Erythroblast (primary cell): ENCODE data around the gene TTC7B.

Experiments
- GATA1 ChIP-seq: IDR thresholded peaks from 2 replicates; pipeline ENCODE4 v1.6.1; 2011; ENCODE audit warnings: low read depth, mild to moderate bottlenecking, control low read depth, low read length, moderate library complexity
- POLR2A ChIP-seq: IDR thresholded peaks from 2 replicates; pipeline ENCODE4 v1.6.1; 2011; ENCODE audit warnings: mild to moderate bottlenecking, low read length

DNA sequence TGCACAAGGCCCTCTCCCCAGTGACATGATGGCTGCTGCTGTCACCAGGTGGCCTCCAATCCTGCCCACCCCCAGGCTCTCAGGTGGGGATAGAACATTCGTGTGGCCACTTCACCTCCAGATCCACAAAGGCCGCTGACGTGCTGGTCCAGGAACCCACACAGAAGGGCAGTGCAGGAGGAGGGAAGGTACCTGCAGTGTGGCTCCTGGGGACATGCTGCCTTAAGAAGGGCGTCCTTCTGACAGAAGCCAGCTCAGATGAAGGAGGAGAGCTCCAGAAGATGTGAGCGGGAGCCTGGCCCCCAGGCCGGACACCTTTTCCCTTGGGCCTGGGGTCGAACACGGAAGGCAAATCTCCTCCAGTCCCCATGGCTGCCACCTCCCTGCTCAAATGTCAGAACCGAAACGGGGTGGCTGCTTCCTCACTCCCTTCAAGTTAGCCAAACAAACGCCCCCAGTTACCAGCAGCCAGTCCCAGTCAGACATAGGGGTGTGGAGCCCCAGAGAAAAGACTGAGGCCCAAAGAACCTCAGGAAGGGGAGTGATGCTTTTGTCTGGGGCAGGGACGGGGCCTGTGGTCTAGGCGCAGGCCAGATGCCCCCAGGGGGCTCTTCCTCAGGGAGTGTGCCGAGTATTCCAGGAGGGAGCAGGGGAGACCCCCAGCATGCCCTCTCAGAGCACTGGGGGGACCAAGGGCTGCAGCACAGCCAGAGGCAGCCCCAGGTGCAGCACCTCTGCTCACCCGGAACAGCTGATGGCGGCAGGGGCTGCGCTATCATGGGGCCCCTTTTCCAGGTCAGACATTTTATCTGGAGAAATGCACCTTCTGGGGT lies 263.5 kb downstream of the TTC7B start:
- TF ChIP-seq POLR2A (no peak), GATA1 (no peak)
